ENCODE data around the gene INPP5B.
"Not testable (repeated sequence)": the region's sequence is repeated elsewhere in the genome, so short reads cannot be mapped to it uniquely, and the experiment has no call there.

INPP5B gene

GRCh38 chr1:37910886-37911285 is 36.0 kb downstream of the INPP5B start:
- not testable (repeated sequence) for DNase-seq

GRCh38 chr1:37908531-37908930 is 38.3 kb downstream of the INPP5B start:
- not testable (repeated sequence) for DNase-seq

- DNase-seq: not testable (repeated sequence)
These were observed 39.3 kb downstream of the INPP5B start for GRCh38 chr1:37907416-37908125.

GRCh38 chr1:37906591-37906990 is 40.3 kb downstream of the INPP5B start:
- DNase-seq: not testable (repeated sequence)

- no peak for DNase-seq
These were observed 41.1 kb downstream of the INPP5B start for GRCh38 chr1:37905727-37906126.

- DNase-seq: not testable (repeated sequence)
These were observed 42.9 kb downstream of the INPP5B start for GRCh38 chr1:37903921-37904320.

GRCh38 chr1:37902983-37903382 is 43.9 kb downstream of the INPP5B start:
- no peak for DNase-seq

- no peak for DNase-seq
These were observed 45.0 kb downstream of the INPP5B start for GRCh38 chr1:37901893-37902225.

GRCh38 chr1:37901191-37901892 is 45.5 kb downstream of the INPP5B start:
- no peak for DNase-seq

- DNase-seq: not testable (repeated sequence)
These were observed 49.3 kb downstream of the INPP5B start for GRCh38 chr1:37897563-37897962.

- DNase-seq: no peak
These were observed 53.2 kb downstream of the INPP5B start for GRCh38 chr1:37893673-37894072.

GRCh38 chr1:37892151-37893047 is 54.5 kb downstream of the INPP5B start:
- no peak for DNase-seq

GRCh38 chr1:37890378-37891014 is 56.4 kb downstream of the INPP5B start:
- peak; percentile 61 for DNase-seq

- no peak for DNase-seq
These were observed 58.7 kb downstream of the INPP5B start for GRCh38 chr1:37888022-37888700.

- no peak for DNase-seq
These were observed 62.7 kb downstream of the INPP5B start for GRCh38 chr1:37884145-37884544.

- DNase-seq: no peak
These were observed 63.2 kb downstream of the INPP5B start for GRCh38 chr1:37883671-37884070.

- DNase-seq: no peak
These were observed 67.0 kb downstream of the INPP5B start for GRCh38 chr1:37879865-37880264.

GRCh38 chr1:37878071-37878470 is 68.8 kb downstream of the INPP5B start:
- no peak for DNase-seq

- DNase-seq: no peak
These were observed 71.0 kb downstream of the INPP5B start for GRCh38 chr1:37875833-37876232.

- no peak for DNase-seq
These were observed 74.2 kb downstream of the INPP5B start for GRCh38 chr1:37872692-37873091.

GRCh38 chr1:37868466-37868865 is 78.4 kb downstream of the INPP5B start:
- no peak for DNase-seq

GRCh38 chr1:37867784-37868183 is 79.1 kb downstream of the INPP5B start:
- no peak for DNase-seq

All from NCI-H69 (cell line).